NCI-H345 treated with DMSO at 0.1 percent for 48 hours (cell line): Measurements from ENCODE around the gene PLEKHM3.

Experiments
- DNase-seq: peaks from one replicate; lab custom pipeline; 2025; ENCODE audit not compliant: unreplicated experiment; lab: John Stamatoyannopoulos, UW

PLEKHM3 gene

DNA sequence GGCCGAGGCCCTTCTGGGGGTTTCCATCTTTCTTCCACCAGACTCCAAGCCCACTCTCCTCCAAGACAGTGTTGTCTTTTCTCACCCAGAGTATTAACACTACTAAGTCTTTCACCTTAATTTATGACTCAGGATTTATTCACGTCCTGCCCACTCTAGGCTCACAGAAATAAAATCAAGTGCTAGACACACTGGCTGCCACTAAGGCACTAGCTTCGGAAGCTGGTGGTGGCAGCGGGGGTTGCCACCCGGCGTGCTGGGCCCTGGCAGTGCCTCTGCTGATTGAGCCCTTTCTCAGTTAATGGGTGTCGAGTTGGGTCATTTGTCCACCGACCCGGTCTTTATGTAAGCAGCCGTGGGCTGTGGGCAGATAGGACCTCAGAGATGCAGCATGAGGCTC, 162.0 kb downstream of the PLEKHM3 start:
- no peak for DNase-seq

DNA sequence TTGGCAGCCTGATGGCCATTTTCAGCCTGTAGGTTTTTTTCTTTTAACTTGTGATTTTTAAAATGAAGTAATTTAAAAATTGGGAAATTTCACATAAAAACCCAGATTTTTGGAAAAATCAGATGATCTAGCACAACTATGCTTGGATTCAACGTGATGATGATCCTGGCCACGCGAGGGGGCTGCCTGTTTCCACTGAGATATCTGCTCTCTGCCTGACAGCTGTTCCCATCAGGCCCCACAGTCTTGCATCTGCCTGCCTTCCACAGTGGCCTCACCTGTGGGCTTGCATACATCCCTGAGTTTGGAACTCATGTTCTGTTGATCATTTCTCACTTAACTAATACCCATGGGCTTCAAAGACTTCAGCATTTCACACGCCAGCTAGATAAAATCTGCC, 163.5 kb downstream of the PLEKHM3 start:
- no peak for DNase-seq

DNA sequence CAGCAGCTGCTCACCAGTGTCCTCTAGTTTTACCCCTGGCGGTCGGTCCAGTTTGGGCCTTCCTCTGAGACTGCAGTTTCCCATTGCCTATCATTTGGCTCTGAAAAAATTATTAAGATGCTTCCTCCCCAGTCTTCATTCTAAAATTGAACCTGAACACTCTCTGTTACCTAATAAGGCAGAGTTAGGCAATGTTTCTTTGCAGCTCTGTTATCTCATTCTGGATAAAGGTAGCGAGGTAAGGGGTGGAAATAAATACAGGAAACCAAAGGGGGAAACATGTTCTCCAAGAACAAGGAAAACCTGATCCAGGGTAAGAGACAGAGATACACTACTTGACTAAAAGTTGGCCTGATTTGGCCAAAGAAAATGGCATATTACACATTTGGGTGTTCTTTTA, 164.6 kb downstream of the PLEKHM3 start:
- DNase-seq = no peak

DNA sequence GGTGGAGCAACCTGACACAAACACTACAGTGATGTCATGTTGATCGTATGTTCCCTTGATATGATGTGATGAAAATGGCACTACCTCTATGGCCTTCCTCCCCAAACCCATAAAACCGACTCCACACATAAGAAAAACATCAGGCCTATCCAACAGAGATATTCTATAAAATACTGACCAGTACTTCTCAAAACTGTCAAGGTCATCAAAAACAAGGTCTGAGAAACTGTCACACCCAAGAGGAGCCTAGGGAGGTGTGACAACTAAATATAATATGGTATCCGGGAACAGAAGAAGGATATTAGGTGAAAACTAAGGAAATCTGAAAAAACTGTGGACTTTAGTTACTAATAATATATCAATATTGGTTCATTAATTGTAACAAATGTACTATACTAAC, 169.7 kb downstream of the PLEKHM3 start:
- no peak for DNase-seq

DNA sequence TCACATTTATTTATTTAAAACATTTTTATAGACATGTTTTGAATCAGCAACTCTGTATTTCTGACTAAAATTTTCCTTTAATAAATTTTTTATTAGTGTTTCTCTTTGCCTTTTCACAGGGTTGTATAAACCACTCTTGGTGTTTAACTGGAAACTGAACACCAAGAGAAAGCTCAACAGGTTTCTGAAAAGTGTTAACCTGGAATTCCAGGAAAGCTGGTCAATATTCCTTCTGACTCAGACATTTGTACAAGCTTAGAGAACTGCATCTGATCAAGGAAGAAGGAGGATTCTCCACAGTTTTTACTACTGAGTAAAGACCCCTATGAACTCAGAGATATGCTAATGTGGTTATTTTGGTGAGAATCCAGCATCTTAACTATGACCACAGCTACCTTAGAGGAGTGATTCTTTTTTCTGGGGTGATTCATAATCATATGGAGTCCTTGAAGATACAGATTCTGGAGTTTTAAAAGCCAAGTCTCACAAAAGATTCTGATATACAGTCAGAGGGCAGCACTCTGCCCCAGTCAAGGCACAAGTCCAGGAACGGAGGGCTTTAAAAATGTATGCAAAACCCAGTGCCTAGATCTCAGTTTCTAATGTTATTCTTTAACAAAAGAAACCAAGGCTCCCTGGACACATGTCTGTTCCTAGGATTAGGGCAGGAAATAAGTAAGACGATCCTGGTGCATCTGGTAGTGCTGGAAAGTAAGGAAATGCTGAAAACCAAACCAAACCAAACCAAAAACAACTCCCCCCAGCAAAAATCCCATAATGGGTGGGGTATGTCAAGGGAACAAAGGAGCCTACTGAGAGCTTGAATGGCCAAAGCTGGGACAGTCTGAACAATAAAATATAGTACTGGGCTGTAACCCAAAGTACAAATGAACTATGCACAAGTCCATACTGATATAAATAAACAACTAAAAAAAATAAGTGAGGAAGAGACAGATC, 170.6 kb downstream of the PLEKHM3 start:
- no peak for DNase-seq

DNA sequence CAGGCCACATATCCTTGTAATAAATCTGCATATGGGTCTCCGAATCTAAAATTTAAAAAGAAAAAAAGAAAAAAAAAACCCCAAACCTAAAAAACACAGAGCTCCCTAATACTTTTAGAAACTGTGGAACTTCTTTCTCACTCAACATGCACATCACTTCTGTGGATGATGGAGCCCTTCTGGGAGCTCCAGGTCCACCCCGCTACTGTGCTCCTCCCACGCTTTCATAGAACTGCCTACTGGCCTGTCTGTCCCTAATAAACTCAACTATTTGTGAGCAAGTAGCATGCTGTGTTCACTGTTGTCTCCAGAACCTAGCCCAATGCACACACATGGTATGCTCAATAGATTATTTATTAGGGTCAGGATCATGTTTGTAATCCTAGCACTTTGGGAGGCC, 172.5 kb downstream of the PLEKHM3 start:
- DNase-seq = no peak

DNA sequence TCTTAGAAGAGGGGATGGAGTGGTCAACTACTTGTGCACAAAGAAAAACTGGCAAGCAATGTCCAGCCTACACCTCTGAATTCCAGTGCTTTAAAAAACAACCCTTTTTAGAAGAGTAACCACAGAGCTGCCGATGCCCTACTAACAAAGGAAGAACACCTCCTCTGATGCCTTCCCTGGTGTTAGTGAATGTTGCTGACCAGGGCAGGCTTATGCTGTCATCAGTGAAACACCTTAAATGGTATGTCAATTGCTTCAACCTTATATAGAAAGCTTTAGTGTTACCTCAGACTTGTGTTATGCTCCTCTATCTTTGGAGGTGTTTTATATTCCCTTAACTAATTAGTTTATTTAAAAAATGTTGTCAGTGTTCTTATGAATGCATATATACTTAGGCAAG, 175.9 kb downstream of the PLEKHM3 start:
- no peak for DNase-seq

DNA sequence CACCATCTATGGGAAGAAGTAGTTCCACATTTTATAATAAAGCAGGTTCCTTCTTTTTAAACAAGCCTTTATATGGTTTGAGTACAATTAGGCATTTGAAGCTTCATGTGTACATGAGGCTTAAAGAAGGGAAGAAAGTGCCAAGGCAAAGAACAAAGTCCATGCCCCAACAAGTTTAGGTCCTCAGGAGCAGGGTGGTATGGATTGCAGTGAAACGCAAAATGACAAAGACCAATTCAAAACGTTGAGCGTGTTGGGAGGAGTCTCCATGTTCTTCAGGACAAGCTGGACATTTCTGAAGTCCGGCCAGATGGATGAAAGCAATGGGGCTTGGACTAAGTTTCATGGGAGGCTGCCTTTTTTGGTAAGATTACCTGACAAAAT, 176.8 kb downstream of the PLEKHM3 start:
- DNase-seq = no peak

DNA sequence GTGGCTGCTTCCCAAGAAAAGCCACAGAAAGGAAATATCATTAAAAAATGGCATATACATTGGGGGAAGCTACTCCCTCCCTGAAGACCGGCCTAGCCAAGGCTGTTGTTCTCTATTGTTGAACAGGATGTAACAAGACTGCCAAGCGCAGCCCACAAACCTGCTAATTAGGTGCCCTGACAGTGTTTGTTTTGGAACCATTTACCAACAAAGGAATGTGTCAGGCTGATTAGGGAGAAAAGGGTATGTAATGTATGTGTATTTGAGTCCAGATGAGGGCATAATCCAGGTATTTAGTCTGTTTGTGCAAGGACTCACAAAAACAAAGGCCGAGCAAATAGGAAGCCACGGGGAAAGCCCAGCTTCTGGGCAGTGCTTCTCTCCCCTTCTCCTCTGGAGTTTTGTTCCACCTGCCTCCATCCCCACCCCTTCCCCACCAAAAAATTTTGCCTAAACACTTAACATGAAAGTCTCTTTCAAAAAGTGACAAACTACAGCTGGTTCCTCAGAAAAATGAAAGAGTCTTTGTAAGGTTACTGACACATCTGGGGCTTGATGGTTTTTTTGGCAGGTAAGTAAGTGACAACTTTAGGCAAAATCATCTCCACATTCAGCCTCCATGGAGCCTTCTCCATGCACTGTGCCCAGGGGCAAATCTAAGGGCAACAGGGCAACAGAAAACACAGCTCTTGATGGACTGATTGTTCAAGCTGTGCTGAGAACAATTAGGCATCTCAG, 177.4 kb downstream of the PLEKHM3 start:
- peak; percentile 9 for DNase-seq

DNA sequence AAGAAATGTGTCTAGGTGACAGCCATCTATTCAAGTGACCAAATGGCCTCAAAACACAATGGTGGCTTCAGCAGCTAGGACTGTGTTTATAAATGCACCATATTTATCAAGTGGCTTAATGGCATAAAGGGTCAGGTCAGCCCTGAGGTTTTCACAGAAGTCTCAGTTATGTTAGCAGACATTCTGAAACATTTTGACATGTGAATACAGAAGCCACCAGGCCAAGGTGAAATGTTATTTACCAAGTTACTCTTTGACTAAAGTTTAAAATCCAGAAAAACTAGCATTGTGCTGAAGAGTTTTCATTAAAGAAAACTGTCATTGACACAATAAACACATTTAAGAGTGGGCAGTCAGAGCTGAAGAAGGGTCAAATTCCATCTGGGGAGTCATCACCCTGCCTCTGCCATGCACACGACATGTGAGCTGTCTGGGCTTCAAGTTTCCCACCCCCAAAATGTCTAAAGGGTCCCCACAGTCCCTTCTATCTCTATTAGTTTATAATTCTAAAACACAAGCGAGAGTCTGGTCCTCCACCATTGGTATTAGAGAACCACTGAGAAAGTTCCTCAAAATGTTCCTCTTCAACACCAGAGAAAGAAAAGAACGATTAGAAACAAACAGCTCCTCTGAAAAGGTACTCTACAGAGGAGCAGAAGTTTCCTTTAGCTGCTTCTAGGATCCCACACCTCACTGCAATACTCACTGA, 178.1 kb downstream of the PLEKHM3 start:
- no peak for DNase-seq

DNA sequence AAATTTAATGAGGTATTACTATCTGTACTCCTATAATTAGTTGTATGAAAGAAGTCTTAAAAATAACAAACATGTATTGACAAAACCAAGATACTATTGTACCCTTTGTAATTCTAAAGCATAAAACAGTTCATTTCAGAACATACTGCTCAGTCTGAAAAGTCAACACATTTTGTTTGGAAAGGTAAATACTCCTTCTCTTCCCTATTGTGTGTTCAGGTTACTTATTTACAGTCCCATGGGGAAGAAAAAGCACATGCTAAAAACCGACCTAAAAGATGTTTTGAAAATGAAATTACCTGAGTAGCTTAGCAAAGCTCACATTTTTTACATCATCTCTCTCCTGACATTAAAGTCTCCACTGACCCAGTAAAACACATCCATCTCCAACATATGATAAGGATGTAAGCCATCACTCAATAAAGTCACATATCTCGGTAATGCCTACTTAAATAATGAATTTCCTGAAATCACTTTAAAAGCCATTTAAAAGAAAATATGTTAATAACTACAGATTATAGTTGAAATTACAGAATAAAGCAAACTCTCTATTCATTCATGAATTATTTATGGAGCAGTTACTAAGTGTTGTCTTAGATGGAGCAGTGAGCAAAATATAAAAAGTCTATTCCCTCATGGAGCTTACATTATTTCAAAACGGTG, 180.0 kb downstream of the PLEKHM3 start:
- DNase-seq = peak; percentile 41

DNA sequence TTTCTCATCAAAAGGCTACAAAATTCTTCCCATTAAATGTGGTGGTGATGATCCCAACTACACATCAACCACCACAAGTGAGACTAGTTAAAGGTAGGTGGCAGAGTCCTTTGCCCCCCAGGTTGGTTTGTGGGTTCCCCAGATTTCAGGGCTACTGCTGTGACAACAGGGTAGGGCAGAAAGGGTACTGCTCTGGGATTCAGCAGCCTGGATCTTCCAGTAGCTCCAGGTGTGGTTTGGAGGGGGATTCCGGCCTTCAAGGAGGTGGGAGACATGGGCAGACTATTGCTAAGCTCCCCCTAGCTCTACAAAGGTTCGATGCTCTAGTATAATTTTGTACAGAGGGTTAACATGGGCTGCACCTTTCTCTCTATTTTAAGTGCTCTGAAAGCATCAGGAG, 180.7 kb downstream of the PLEKHM3 start:
- no peak for DNase-seq

DNA sequence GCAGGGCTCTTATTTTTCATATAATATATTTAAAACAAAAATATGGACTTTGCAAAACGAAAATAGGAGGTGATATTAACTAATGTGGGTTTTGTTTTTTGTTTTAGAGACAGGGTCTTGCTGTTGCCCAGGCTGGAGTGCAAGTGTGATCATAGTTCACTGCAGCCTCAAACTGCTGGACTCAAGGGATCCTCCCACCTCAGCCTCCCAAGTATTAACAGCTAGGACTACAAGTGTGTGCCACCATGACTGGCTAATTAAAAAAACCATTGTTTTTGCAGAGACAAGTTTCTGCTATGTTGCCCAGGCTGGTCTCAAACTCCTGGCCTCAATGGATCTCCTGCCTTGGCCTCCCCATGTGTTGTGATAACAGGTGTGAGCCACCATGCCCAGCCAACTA, 185.2 kb downstream of the PLEKHM3 start:
- no peak for DNase-seq

DNA sequence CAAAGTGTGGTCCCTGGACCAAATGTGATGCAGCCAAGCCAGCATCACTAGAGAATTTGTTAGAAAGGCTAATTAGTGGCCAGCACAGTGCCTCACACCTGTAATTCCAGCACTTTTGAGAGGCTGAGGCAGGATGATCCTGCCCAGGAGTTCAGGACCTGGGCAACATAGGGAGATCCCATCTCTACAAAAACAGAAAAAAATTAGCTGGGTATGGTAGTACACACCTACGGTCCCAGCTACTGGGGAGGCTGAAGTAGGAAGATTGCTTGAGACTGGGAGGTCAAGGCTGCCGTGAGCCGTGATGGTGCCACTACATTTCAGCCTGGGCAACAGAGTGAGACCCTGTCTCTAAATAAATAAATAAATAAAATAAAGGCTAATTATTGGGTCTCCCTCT, 185.8 kb downstream of the PLEKHM3 start:
- DNase-seq = no peak

DNA sequence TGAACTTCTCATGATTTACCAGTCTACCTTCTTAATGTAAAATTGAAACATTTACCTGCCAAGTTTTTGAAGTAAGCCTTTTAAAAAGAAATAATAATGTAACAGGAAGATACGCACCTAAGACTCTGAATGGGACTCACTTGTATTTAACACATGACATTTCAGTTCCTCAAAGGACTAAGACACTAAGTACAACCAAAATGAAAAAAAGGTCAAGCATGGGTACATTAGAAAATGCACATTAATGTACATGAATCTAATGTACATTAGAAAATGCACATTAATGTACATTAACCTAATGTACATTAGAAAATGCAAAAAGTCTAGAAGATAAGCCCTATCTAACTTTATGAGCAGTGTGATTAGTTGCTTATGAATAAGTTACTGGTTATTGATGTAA, 186.3 kb downstream of the PLEKHM3 start:
- DNase-seq = no peak

DNA sequence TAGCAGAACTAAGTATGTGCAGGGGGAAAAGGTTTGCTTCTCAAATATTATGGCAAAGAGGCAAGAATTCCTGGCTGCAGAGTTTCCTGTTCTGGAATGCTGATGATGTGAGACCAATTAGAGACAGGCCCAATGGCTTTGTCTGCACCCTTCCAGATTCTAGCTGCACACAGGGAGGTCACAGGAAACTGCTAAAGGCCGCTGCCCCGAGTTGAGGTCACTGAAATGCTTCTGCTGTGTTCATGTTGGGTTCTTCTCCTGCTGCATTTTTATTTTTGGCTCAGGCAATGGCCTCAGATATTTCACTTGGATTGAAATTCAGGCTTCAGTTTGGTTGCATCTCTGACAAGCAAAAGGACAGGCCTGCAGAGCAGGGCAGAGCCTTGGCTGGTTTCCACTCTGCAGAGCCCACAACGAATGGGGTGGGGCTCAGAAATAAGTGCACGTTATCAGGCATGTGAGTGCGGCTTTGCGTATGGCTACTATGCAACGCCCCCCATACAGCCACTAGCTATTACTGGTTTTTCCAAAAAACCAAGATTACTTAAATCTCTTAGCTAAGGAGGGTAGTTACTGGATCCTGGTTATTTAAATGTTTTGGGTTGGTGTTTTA, 188.7 kb downstream of the PLEKHM3 start:
- no peak for DNase-seq

DNA sequence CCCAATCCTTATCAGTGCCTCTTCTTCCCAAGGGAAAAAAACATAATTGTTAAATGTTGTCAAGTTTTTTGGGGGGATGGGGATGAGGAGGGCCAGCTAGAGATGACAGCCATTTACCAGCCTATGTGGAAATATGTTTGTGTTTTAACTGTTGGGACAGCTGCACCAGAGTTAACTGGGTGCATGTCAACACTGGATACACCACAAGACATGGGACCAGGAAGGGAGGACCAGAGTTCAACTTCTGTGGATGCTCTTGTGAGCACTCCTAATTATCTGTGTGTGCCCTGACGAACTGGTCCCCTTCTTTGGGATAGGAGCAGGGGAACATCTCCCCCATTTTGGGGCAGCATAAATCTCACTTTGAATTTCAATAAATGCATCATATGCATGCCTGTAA, 189.5 kb downstream of the PLEKHM3 start:
- no peak for DNase-seq

DNA sequence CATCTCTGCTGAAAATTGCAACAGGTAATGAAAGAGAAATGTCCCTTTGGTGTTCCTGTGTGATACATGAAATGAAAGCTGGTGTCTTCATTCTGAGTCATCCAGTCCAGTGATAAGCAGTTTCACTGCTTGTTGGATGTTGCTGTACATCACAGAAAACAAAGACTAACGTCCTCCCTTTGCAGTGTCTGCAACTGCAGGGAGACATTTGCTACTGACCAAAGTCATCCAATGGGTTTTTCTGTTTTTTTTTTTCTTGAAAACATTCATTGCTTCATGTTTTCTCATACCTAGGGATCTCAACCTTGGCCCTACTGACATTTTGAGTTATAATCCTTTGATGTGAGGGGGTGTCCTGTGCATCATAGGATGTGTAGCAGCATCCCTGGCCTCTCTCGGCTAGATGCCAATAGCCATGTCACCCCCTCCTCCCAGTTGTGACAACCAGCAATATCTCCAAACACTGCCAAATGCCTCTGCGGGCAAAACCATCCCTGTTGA, 192.0 kb downstream of the PLEKHM3 start:
- no peak for DNase-seq

DNA sequence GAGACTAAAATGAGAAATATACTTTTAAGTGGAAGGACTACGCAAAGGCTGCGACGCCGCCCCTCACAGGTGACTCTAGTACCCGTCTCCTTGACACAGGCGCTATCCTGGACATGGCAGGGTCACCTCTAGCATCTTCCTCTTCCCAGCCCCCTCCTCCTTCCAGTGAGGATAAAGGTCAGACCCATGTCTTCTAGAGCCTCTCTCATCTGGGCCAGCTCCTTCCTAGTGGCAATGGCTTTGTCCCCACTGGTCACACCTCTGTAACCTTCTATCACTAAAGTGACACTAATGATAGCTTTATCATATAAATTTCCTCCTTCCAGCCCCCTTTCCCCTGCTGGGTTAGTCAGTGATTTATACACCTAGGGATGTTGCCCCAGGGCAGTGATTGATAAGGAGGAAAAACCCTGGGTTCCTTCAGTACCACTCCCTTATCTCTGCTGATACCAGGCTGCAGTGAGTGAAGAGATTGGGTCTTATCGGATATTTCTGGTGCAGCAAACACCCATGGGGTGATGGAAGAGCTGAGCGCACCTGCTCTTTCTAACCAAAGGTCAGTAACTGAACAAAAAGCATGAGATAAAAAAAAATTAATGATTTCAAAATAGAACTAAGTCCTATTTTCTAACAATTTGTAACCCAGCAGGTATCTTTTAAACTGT, 193.6 kb downstream of the PLEKHM3 start:
- DNase-seq = no peak
